ENCODE measurements around the gene CTSD. TPM values are rescaled to one million over a fixed set of nuclear protein-coding genes. Genes with fewer than 3 reads are reported as not detected.

Gene CTSD
- total RNA-seq, 4 donors from 2014 or later: 182 to 290 (median 238) TPM

- Histone ChIP-seq H3K36me3 (no peaks in the 10 kb centered on the region), H3K9me3 (peaks cover 0 to 3% (median 0%) of the 10 kb centered on the region in 3 donors), H3K4me1 (peaks cover 0 to 8% (median 0%) of the 10 kb centered on the region in 3 donors), H3K4me3 (no peak overlapping the region), H3K27me3 (peaks cover 96% of the 10 kb centered on the region), H3K27ac (no peak overlapping the region)
- TF ChIP-seq CTCF (IDR thresholded peaks at IDR 0.05): no peak
- no peak for TF ChIP-seq POLR2AphosphoS5 (IDR thresholded peaks at IDR 0.05)
- TF ChIP-seq EP300 (IDR thresholded peaks at IDR 0.05): no peak
- no peak for TF ChIP-seq POLR2A (IDR thresholded peaks at IDR 0.05)
- no peak for ATAC-seq
- 45 to 47% methylated on average over 6 to 9 of the region's 9 CpGs for WGBS, 2 donors (ENCODE audit: low coverage in 1 of 2)
Measured at GRCh38 chr11:1729692-1730011, 34.1 kb downstream of the CTSD start.

- Histone ChIP-seq H3K4me3 (no peak overlapping the region), H3K4me1 (peaks cover 0 to 8% (median 0%) of the 10 kb centered on the region in 3 donors), H3K9me3 (peaks cover 0 to 3% (median 0%) of the 10 kb centered on the region in 3 donors), H3K27me3 (peaks cover 94% of the 10 kb centered on the region), H3K36me3 (no peaks in the 10 kb centered on the region), H3K27ac (no peak overlapping the region)
- no peak for ATAC-seq
- WGBS, 2 donors (ENCODE audit: low coverage in 1 of 2): 64 to 83% methylated on average over 8 to 21 of the region's 25 CpGs
- TF ChIP-seq POLR2A (IDR thresholded peaks at IDR 0.05) (no peak), POLR2AphosphoS5 (IDR thresholded peaks at IDR 0.05) (no peak), CTCF (IDR thresholded peaks at IDR 0.05) (no peak), EP300 (IDR thresholded peaks at IDR 0.05) (no peak)
Measured at GRCh38 chr11:1728931-1729691, 34.6 kb downstream of the CTSD start.

- no peak for ATAC-seq
- Histone ChIP-seq H3K36me3 (no peaks in the 10 kb centered on the region), H3K4me1 (peaks cover 0 to 8% (median 0%) of the 10 kb centered on the region in 3 donors), H3K27me3 (peaks cover 92% of the 10 kb centered on the region), H3K4me3 (no peak overlapping the region), H3K27ac (no peak overlapping the region), H3K9me3 (peaks cover 0 to 3% (median 0%) of the 10 kb centered on the region in 3 donors)
- WGBS, 2 donors (ENCODE audit: low coverage in 1 of 2): 40% methylated on average over 4 of the region's 4 CpGs; no CpG with 5 or more reads in 1 of the 2 donors
- no peak for TF ChIP-seq EP300 (IDR thresholded peaks at IDR 0.05)
- TF ChIP-seq POLR2A (IDR thresholded peaks at IDR 0.05): no peak
- TF ChIP-seq CTCF (IDR thresholded peaks at IDR 0.05): no peak
- no peak for TF ChIP-seq POLR2AphosphoS5 (IDR thresholded peaks at IDR 0.05)
Measured at GRCh38 chr11:1728301-1728700, 35.4 kb downstream of the CTSD start.

GRCh38 chr11:1727861-1728260 lies 35.9 kb downstream of the CTSD start:
- Histone ChIP-seq H3K4me1 (peaks cover 0 to 8% (median 0%) of the 10 kb centered on the region in 3 donors), H3K27ac (no peak overlapping the region), H3K9me3 (peaks cover 0 to 3% (median 0%) of the 10 kb centered on the region in 3 donors), H3K4me3 (no peak overlapping the region), H3K36me3 (no peaks in the 10 kb centered on the region), H3K27me3 (peaks cover 90% of the 10 kb centered on the region)
- TF ChIP-seq POLR2A (IDR thresholded peaks at IDR 0.05): no peak
- WGBS, 2 donors (ENCODE audit: low coverage in 1 of 2): 76% methylated on average over 2 of the region's 9 CpGs; no CpG with 5 or more reads in 1 of the 2 donors
- no peak for ATAC-seq

- Histone ChIP-seq H3K4me3 (no peak overlapping the region), H3K27ac (no peak overlapping the region), H3K9me3 (peaks cover 0 to 3% (median 0%) of the 10 kb centered on the region in 3 donors), H3K4me1 (peaks cover 0 to 4% (median 0%) of the 10 kb centered on the region in 3 donors), H3K27me3 (peaks cover 84% of the 10 kb centered on the region), H3K36me3 (no peaks in the 10 kb centered on the region)
- WGBS, 2 donors (ENCODE audit: low coverage in 1 of 2): 55 to 63% methylated on average over 8 to 11 of the region's 11 CpGs
- TF ChIP-seq POLR2AphosphoS5 (IDR thresholded peaks at IDR 0.05) (no peak), POLR2A (IDR thresholded peaks at IDR 0.05) (no peak), EP300 (IDR thresholded peaks at IDR 0.05) (no peak), CTCF (IDR thresholded peaks at IDR 0.05) (no peak)
- no peak for ATAC-seq
Measured at GRCh38 chr11:1727096-1727690, 36.5 kb downstream of the CTSD start.
